Adipocyte (in vitro differentiated cells): ENCODE results near the gene SORBS2.

ENCODE experiments used
- DNase-seq: peaks from one replicate; pipeline ENCODE4 v3.0.0-alpha.2; 2015; ENCODE audit warnings: low read depth
- H3K27me3 ChIP-seq: replicated peaks from 2 replicates; pipeline ENCODE4 v1.7.0; 2013; ENCODE audit warnings: mild to moderate bottlenecking, low read length, moderate library complexity; ENCODE audit not compliant: control insufficient read depth, insufficient read depth
- H3K36me3 ChIP-seq: 2 replicates; pipeline ENCODE4 v1.7.0; 2013; ENCODE audit warnings: low read length, mild to moderate bottlenecking, moderate library complexity; ENCODE audit not compliant: control insufficient read depth, insufficient read depth, severe bottlenecking
- H3K4me1 ChIP-seq: 2 replicates; pipeline ENCODE4 v1.7.0; 2013; ENCODE audit warnings: mild to moderate bottlenecking, low read length, moderate library complexity; ENCODE audit not compliant: control insufficient read depth, insufficient read depth
- H3K4me3 ChIP-seq: 2 replicates; pipeline ENCODE4 v1.7.0; 2013; ENCODE audit warnings: mild to moderate bottlenecking, low read length, moderate library complexity
- H3K9ac ChIP-seq: 2 replicates; pipeline ENCODE4 v1.7.0; 2013; ENCODE audit warnings: mild to moderate bottlenecking, low read length, moderate library complexity
- H3K9me3 ChIP-seq: 2 replicates; pipeline ENCODE4 v1.7.0; 2013; ENCODE audit warnings: mild to moderate bottlenecking, low read length, moderate library complexity; ENCODE audit not compliant: control insufficient read depth

SORBS2 gene

GRCh38 chr4:185813133-185813532 lies 1.1 kb upstream of the SORBS2 start:
- Histone ChIP-seq H3K4me3 (no peak overlapping the region), H3K9me3 (no peaks in the 10 kb centered on the region), H3K9ac (no peak overlapping the region), H3K36me3 (no peaks in the 10 kb centered on the region), H3K27me3 (no peaks in the 10 kb centered on the region), H3K4me1 (no peaks in the 10 kb centered on the region)
- no peak for DNase-seq

- Histone ChIP-seq H3K9ac (no peak overlapping the region), H3K36me3 (no peaks in the 10 kb centered on the region), H3K9me3 (no peaks in the 10 kb centered on the region), H3K4me1 (no peaks in the 10 kb centered on the region), H3K4me3 (no peak overlapping the region), H3K27me3 (no peaks in the 10 kb centered on the region)
- no peak for DNase-seq
Observed at GRCh38 chr4:185810746-185811508, 1.1 kb downstream of the SORBS2 start.

GRCh38 chr4:185809533-185810071 lies 2.4 kb downstream of the SORBS2 start:
- no peak for DNase-seq

GRCh38 chr4:185809121-185809520 lies 2.9 kb downstream of the SORBS2 start:
- Histone ChIP-seq H3K4me3 (no peak overlapping the region), H3K27me3 (no peaks in the 10 kb centered on the region), H3K9ac (no peak overlapping the region), H3K4me1 (no peaks in the 10 kb centered on the region), H3K9me3 (no peaks in the 10 kb centered on the region), H3K36me3 (no peaks in the 10 kb centered on the region)
- no peak for DNase-seq

More at GRCh38 chr4:185809533-185810071, 2.4 kb downstream of the SORBS2 start:
- Histone ChIP-seq H3K9me3 (no peaks in the 10 kb centered on the region), H3K9ac (no peak overlapping the region), H3K27me3 (no peaks in the 10 kb centered on the region), H3K4me3 (no peak overlapping the region), H3K4me1 (no peaks in the 10 kb centered on the region), H3K36me3 (no peaks in the 10 kb centered on the region)

- Histone ChIP-seq H3K27me3 (no peaks in the 10 kb centered on the region), H3K4me1 (peaks cover 3% of the 10 kb centered on the region), H3K9ac (no peak overlapping the region), H3K9me3 (no peaks in the 10 kb centered on the region), H3K4me3 (no peak overlapping the region), H3K36me3 (no peaks in the 10 kb centered on the region)
- no peak for DNase-seq
Observed at GRCh38 chr4:185805979-185806378, 6.0 kb downstream of the SORBS2 start.

- no peaks in the 10 kb centered on the region for H3K36me3 ChIP-seq
- no peaks in the 10 kb centered on the region for H3K27me3 ChIP-seq
- DNase-seq = no peak
- no peak overlapping the region for H3K9ac ChIP-seq
- H3K4me3 ChIP-seq = no peak overlapping the region
- peaks cover 4% of the 10 kb centered on the region for H3K9me3 ChIP-seq
- H3K4me1 ChIP-seq = peaks cover 3% of the 10 kb centered on the region
Observed at GRCh38 chr4:185805262-185805802, 6.7 kb downstream of the SORBS2 start.

GRCh38 chr4:185803022-185803421 lies 9.0 kb downstream of the SORBS2 start:
- H3K4me1 ChIP-seq = peaks cover 3% of the 10 kb centered on the region
- no peak overlapping the region for H3K4me3 ChIP-seq
- peak; percentile 80 for DNase-seq
- peaks cover 5% of the 10 kb centered on the region for H3K9me3 ChIP-seq
- no peaks in the 10 kb centered on the region for H3K36me3 ChIP-seq
- H3K27me3 ChIP-seq = no peaks in the 10 kb centered on the region
- H3K9ac ChIP-seq = no peak overlapping the region

- no peak for DNase-seq
- peaks cover 5% of the 10 kb centered on the region for H3K9me3 ChIP-seq
- H3K36me3 ChIP-seq = no peaks in the 10 kb centered on the region
- H3K27me3 ChIP-seq = no peaks in the 10 kb centered on the region
- H3K9ac ChIP-seq = no peak overlapping the region
- peaks cover 3% of the 10 kb centered on the region for H3K4me1 ChIP-seq
- H3K4me3 ChIP-seq = no peak overlapping the region
Observed at GRCh38 chr4:185801471-185801870, 10.5 kb downstream of the SORBS2 start.

- no peak for DNase-seq
- peaks cover 3% of the 10 kb centered on the region for H3K4me1 ChIP-seq
Observed at GRCh38 chr4:185800266-185800945, 11.6 kb downstream of the SORBS2 start.

GRCh38 chr4:185799442-185799841 lies 12.6 kb downstream of the SORBS2 start:
- no peaks in the 10 kb centered on the region for H3K36me3 ChIP-seq
- H3K27me3 ChIP-seq = no peaks in the 10 kb centered on the region
- H3K4me1 ChIP-seq = peaks cover 3% of the 10 kb centered on the region
- H3K9ac ChIP-seq = no peak overlapping the region
- H3K9me3 ChIP-seq = peaks cover 5% of the 10 kb centered on the region
- no peak overlapping the region for H3K4me3 ChIP-seq
- DNase-seq = no peak

More at GRCh38 chr4:185800266-185800945, 11.6 kb downstream of the SORBS2 start:
- Histone ChIP-seq H3K9me3 (peaks cover 5% of the 10 kb centered on the region), H3K4me3 (no peak overlapping the region), H3K9ac (no peak overlapping the region), H3K27me3 (no peaks in the 10 kb centered on the region), H3K36me3 (no peaks in the 10 kb centered on the region)

GRCh38 chr4:185797596-185798338 lies 14.2 kb downstream of the SORBS2 start:
- Histone ChIP-seq H3K4me1 (peaks cover under 1% of the 10 kb centered on the region), H3K27me3 (no peaks in the 10 kb centered on the region)
- no peak for DNase-seq

More at GRCh38 chr4:185797596-185798338, 14.2 kb downstream of the SORBS2 start:
- Histone ChIP-seq H3K36me3 (no peaks in the 10 kb centered on the region), H3K9ac (no peak overlapping the region), H3K4me3 (no peak overlapping the region), H3K9me3 (peaks cover 5% of the 10 kb centered on the region)
